A673 (cell line): ENCODE results near the gene IGSF10. TPM values are rescaled to one million over a fixed set of nuclear protein-coding genes. Genes with fewer than 3 reads are reported as not detected.

Experiments
- BruUV-seq: library from RNA; stranded (reverse); fragments of 400-500 nt; replicated peaks from 2 replicates; lab custom pipeline; 2021; lab: Mats Ljungman, UMichigan
- CTCF ChIA-PET: fragments of 300-600 bp; sonication (Branson Sonifier 250); formaldehyde crosslinking; loops from one replicate; lab custom pipeline; 2022; ENCODE audit warnings: antibody characterized with exemption; lab: Charles Lee
- POLR2A ChIA-PET: fragments of 300-600 bp; sonication (Branson Sonifier 250); formaldehyde crosslinking; loops from one replicate; lab custom pipeline; 2022; ENCODE audit warnings: antibody characterized with exemption; ENCODE audit not compliant: low non-redundant PET; lab: Charles Lee
- DNase-seq: peaks from one replicate; pipeline ENCODE4 v3.0.0-alpha.2; 2015; ENCODE audit warnings: low spot score
- H3K27ac ChIP-seq: fragments of 200-600 bp; sonication (generic); 2 replicates; pipeline ENCODE4 v1.5.1; 2016; ENCODE audit warnings: mixed run types, low read depth, mild to moderate bottlenecking, mixed read lengths, antibody characterized with exemption, low read length; ENCODE audit not compliant: poor library complexity, severe bottlenecking
- H3K27me3 ChIP-seq: fragments of 200-600 bp; sonication (generic); replicated peaks from 2 replicates; pipeline ENCODE4 v1.6.1; 2017; ENCODE audit warnings: mixed run types, low read depth, mild to moderate bottlenecking, mixed read lengths, antibody characterized with exemption, low read length; ENCODE audit not compliant: insufficient read depth, poor library complexity
- H3K36me3 ChIP-seq: fragments of 200-600 bp; sonication (generic); 2 replicates; pipeline ENCODE4 v1.6.1; 2016; ENCODE audit warnings: mixed run types, mild to moderate bottlenecking, mixed read lengths, antibody characterized with exemption, low read length; ENCODE audit not compliant: insufficient read depth, poor library complexity, severe bottlenecking
- H3K4me1 ChIP-seq: fragments of 200-600 bp; sonication (generic); 2 replicates; pipeline ENCODE4 v1.6.1; 2017; ENCODE audit warnings: mixed run types, mild to moderate bottlenecking, mixed read lengths, antibody characterized with exemption, low read length; ENCODE audit not compliant: insufficient read depth, poor library complexity, severe bottlenecking
- H3K4me3 ChIP-seq: fragments of 200-600 bp; sonication (generic); 2 replicates; pipeline ENCODE4 v1.5.1; 2016; ENCODE audit warnings: low read depth, mixed run types, mild to moderate bottlenecking, mixed read lengths, low read length; ENCODE audit not compliant: poor library complexity, severe bottlenecking
- H3K9me3 ChIP-seq: fragments of 200-600 bp; sonication (generic); 2 replicates; pipeline ENCODE4 v1.6.1; 2016; ENCODE audit warnings: mixed run types, low read depth, mild to moderate bottlenecking, mixed read lengths, antibody characterized with exemption, low read length; ENCODE audit not compliant: poor library complexity, severe bottlenecking
- CTCF ChIP-seq: fragments of 300-800, 200-600 bp; sonication (generic); conservative IDR thresholded peaks from 2 replicates; pipeline ENCODE4 v1.5.1; 2017; ENCODE audit warnings: low read depth, mild to moderate bottlenecking, antibody characterized with exemption, low read length, moderate library complexity, mixed read lengths
- EZH2 ChIP-seq: fragments of 200-600 bp; sonication (generic); IDR thresholded peaks from 2 replicates; pipeline ENCODE4 v1.6.1; 2017; ENCODE audit warnings: borderline replicate concordance, low read depth, mild to moderate bottlenecking, mixed read lengths, antibody characterized with exemption, low read length; ENCODE audit not compliant: poor library complexity, severe bottlenecking
- intact Hi-C: fragments of 100-400 bp; cut with micrococcal nuclease; formaldehyde crosslinking; loops from one replicate; pipeline ENCODE4 v1.10.0; 2022; ENCODE audit not compliant: unreplicated experiment
- total RNA-seq: library from RNA; stranded (reverse); gene quantifications from 2 replicates; pipeline ENCODE4 v1.2.3, GENCODE V29; 2021

Gene IGSF10
- total RNA-seq, 1 experiment from 2014 or later = 10.5 TPM

DNA sequence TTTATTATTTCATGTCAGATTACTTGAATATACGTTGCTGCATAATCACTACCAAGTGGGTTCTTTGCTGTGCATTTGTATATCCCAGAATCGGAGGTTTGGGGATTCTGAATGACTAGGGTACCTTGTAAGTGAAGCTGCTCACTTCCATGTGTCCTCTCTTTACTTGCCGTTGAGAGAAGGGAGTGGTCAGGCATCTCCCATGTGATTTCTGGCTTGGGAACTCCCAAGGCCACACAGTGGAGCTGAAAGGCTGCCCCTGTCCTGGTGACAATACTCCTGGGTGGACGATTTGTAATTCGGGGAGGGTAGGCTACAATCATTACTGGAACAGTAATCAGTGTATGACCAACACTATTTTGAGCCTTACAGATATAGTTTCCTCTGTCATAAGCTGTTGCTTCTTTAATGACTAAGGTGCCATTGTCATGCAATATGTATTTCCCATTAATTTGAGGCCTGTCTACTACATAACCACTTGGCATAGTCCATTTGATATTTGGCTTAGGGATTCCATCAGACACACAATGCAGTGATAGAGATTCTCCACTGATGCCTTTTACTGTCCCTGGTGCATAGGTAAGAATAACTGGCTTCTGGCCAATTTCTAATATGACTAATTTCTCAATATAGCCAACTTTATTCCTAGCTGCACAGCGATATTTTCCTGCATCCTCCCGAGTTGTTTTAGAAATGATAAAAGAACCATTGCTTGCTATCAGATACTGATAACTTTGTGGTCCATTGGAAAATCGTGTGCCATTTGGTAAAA is 24.0 kb downstream of the IGSF10 start:
- DNase-seq = no peak
- BruUV-seq = no TSS peak
- Histone ChIP-seq H3K36me3 (peaks cover 12% of the 10 kb centered on the region), H3K9me3 (no peaks in the 10 kb centered on the region), H3K27ac (no peak overlapping the region), H3K4me1 (peaks cover 27% of the 10 kb centered on the region), H3K27me3 (no peaks in the 10 kb centered on the region), H3K4me3 (no peak overlapping the region)
- intact Hi-C loops = no loop called here
- ChIA-PET CTCF (no interaction called here), POLR2A (interaction anchor here (0.6 kb wide), 1 partner anchor 129 kb away, joined by 3 read pairs; no protein-coding TSS in a partner anchor)
- TF ChIP-seq EZH2 (no peak), CTCF (no peak)

DNA sequence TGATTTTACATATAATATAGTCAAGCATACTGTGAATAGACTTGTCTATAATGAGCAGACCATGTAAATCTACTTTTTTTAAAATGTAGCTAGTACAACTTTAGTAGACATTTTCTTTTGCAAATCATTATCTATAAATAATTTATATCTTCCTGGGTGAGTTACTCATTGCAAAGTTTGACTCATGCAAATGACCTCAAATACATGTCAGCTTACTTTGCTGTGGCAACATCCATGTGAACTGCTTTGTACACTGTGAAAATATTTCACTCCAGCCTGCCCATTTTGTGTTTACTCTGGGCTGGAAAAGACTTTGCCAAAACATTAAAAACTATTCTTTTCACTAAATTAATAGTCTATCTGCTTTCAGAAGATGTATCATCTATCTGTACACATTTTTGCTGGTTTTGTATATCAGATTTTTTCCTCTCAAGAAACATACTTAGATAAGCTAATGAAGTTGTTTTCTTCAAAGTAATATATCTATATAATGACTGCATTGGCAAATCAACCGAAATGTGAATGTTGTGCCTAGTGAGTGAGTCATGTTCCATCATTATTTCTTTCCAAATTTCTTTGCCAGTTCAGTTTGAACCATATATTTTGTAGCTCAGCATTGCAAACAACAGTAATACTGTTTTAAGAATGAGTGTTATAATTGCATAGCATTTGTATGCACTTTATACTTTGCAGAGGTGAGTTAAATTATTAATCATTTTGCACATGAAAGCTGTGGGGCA is 26.5 kb downstream of the IGSF10 start:
- ChIA-PET POLR2A (no interaction called here), CTCF (no interaction called here)
- Histone ChIP-seq H3K27me3 (no peaks in the 10 kb centered on the region), H3K4me3 (no peak overlapping the region), H3K36me3 (peaks cover 12% of the 10 kb centered on the region), H3K9me3 (no peaks in the 10 kb centered on the region), H3K4me1 (peaks cover 6% of the 10 kb centered on the region), H3K27ac (no peak overlapping the region)
- TF ChIP-seq EZH2 (no peak), CTCF (no peak)
- intact Hi-C loops = no loop called here
- peak; percentile 15 for DNase-seq
- BruUV-seq = no TSS peak

DNA sequence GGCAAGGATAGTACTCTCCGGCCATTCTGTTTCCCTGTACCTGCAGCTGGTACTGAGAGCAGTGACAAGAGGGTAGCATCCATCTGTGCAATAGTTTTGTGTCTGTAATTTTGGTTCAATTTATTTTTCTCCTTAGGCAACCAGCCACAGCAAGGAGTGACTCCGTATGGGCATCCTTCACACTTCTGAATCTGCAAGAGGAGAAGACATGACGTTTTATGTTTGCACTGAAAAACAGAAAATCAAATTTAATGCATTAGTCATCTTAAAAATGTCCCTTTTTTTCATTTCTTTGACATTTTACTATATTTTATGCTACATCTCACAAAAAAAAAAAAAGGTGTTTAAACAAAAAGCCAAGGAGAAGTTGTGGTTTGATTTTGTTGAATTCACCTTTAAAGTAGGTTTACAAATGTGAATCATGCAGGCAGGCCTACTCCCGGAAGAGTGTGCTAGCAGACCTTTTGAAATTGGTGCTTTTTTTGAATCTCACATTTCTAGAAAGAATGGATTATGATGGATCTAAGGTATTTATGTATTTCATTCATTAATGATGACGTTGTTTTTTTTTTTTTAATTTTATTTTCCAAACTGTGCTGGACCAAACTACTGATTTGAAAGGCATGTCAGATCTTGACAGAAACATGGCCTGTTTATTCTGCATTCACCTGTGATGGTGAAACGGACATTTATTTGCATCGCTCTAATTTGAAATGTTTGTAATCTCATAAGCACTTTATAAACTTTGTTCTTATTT is 28.1 kb downstream of the IGSF10 start:
- ChIA-PET POLR2A (no interaction called here), CTCF (no interaction called here)
- intact Hi-C loops = no loop called here
- TF ChIP-seq EZH2 = no peak
- no peak for TF ChIP-seq CTCF
- no peak for DNase-seq
- Histone ChIP-seq H3K4me1 (peaks cover 5% of the 10 kb centered on the region), H3K27ac (no peak overlapping the region), H3K36me3 (peaks cover 6% of the 10 kb centered on the region), H3K27me3 (no peaks in the 10 kb centered on the region), H3K9me3 (no peaks in the 10 kb centered on the region), H3K4me3 (no peak overlapping the region)
- no TSS peak for BruUV-seq
